HL-60 (cell line): ENCODE measurements around the gene STAT1.

Experiments used
- DNase-seq, 2 experiments: peaks; one replicate each; pipeline ENCODE4 v3.0.0-alpha.2; 2010 to 2020; ENCODE audit warnings: low read depth in 1 of 2, low spot score in 1 of 2
- H3K27ac ChIP-seq: fragments of 250-450 bp; sonication (Bioruptor Pico); replicated peaks from 2 replicates; pipeline ENCODE4 v1.5.1; 2020; ENCODE audit warnings: mild to moderate bottlenecking, moderate library complexity
- H3K27me3 ChIP-seq: fragments of 250-450 bp; sonication (Bioruptor Pico); 2 replicates; pipeline ENCODE4 v1.5.1; 2021; ENCODE audit warnings: mild to moderate bottlenecking, moderate library complexity; ENCODE audit not compliant: insufficient read depth, poor library complexity, severe bottlenecking
- H3K4me3 ChIP-seq: replicated peaks from 2 replicates; pipeline ENCODE4 v1.5.1; 2011; ENCODE audit warnings: mild to moderate bottlenecking, control low read depth, low read length; ENCODE audit not compliant: insufficient read depth
- CTCF ChIP-seq: IDR thresholded peaks from one replicate; pipeline ENCODE4 v1.5.1; 2011; ENCODE audit warnings: low read length, control low read depth, inconsistent platforms; ENCODE audit not compliant: insufficient read depth
- GABPA ChIP-seq: IDR thresholded peaks from 2 replicates; pipeline ENCODE4 v1.6.1; 2012; ENCODE audit warnings: low read depth
- POLR2AphosphoS5 ChIP-seq: IDR thresholded peaks from 2 replicates; pipeline ENCODE4 v1.6.1; 2012; ENCODE audit warnings: low read depth
- REST ChIP-seq: IDR thresholded peaks from 2 replicates; pipeline ENCODE4 v1.6.1; 2012; ENCODE audit warnings: low read depth; ENCODE audit not compliant: insufficient replicate concordance
- SPI1 ChIP-seq: IDR thresholded peaks from 2 replicates; pipeline ENCODE4 v1.6.1; 2012; ENCODE audit warnings: low read depth, mild to moderate bottlenecking, borderline replicate concordance

The STAT1 gene

GRCh38 chr2:190984595-190984994, 29.4 kb downstream of the STAT1 start:
- no peak overlapping the region for H3K27ac ChIP-seq
- no peak overlapping the region for H3K4me3 ChIP-seq
- DNase-seq = no peak
- TF ChIP-seq POLR2AphosphoS5 (no peak), CTCF (no peak), REST (no peak), GABPA (no peak), SPI1 (no peak)
- H3K27me3 ChIP-seq = no peaks in the 10 kb centered on the region

- Histone ChIP-seq H3K27ac (no peak overlapping the region), H3K4me3 (no peak overlapping the region), H3K27me3 (no peaks in the 10 kb centered on the region)
- TF ChIP-seq GABPA (no peak), POLR2AphosphoS5 (no peak), CTCF (no peak), REST (no peak), SPI1 (no peak)
- no peak for DNase-seq
Measured at GRCh38 chr2:190982262-190983034, 31.5 kb downstream of the STAT1 start.

- TF ChIP-seq SPI1 (no peak), GABPA (no peak), POLR2AphosphoS5 (no peak), CTCF (no peak), REST (no peak)
- H3K4me3 ChIP-seq = no peak overlapping the region
- H3K27ac ChIP-seq = no peak overlapping the region
- DNase-seq = no peak
- no peaks in the 10 kb centered on the region for H3K27me3 ChIP-seq
Measured at GRCh38 chr2:190981733-190982132, 32.2 kb downstream of the STAT1 start.
